Left ventricle myocardium inferior (tissue), 1 donor: ENCODE measurements around the gene PARP6. TPM values are rescaled to one million over a fixed set of nuclear protein-coding genes. Genes with fewer than 3 reads are reported as not detected.

Experiments used
- DNase-seq: peaks from one replicate; pipeline ENCODE4 v3.0.0-alpha.2; 2020
- H3K27ac ChIP-seq: fragments of 200-600 bp; replicated peaks from 2 replicates; pipeline ENCODE4 v1.8.0; 2021
- H3K27me3 ChIP-seq: fragments of 200-600 bp; 2 replicates; pipeline ENCODE4 v1.8.0; 2021; ENCODE audit warnings: low read depth
- H3K36me3 ChIP-seq: fragments of 200-600 bp; 2 replicates; pipeline ENCODE4 v1.8.0; 2021
- H3K4me1 ChIP-seq: fragments of 200-600 bp; 2 replicates; pipeline ENCODE4 v1.8.0; 2021
- H3K4me3 ChIP-seq: fragments of 200-600 bp; 2 replicates; pipeline ENCODE4 v1.8.0; 2021; ENCODE audit warnings: mild to moderate bottlenecking, moderate library complexity
- H3K9me3 ChIP-seq: fragments of 200-600 bp; replicated peaks from 2 replicates; pipeline ENCODE4 v1.8.0; 2021
- CTCF ChIP-seq: fragments of 200-600 bp; IDR thresholded peaks from 2 replicates; pipeline ENCODE4 v1.8.0; 2021; ENCODE audit warnings: antibody characterized with exemption, mild to moderate bottlenecking, borderline replicate concordance
- intact Hi-C: fragments of 100-400 bp; cut with micrococcal nuclease; formaldehyde crosslinking; loops from one replicate; pipeline ENCODE4 v1.11.0; 2022
- total RNA-seq: library from RNA; stranded (reverse); fragmentation: NEBNext Ultra II Directional; extraction: Animal tissue kit (Norgen Biotek cat#: 25700); gene quantifications from one replicate; pipeline ENCODE4 v1.2.1, GENCODE V29; 2021
- donor health status: DM: no; HTN: yes; CAD: no; lungs with severe emphysema.

Gene PARP6
- total RNA-seq, 1 donor from 2014 or later, result 43.6 TPM

- Histone ChIP-seq H3K4me3 (no peak overlapping the region), H3K4me1 (no peaks in the 10 kb centered on the region), H3K27me3 (no peaks in the 10 kb centered on the region), H3K9me3 (no peaks in the 10 kb centered on the region), H3K36me3 (no peaks in the 10 kb centered on the region), H3K27ac (no peak overlapping the region)
- peak; percentile 25 for DNase-seq
- TF ChIP-seq CTCF, result peak; percentile 67
- intact Hi-C loops, result no loop called here
Observed at GRCh38 chr15:72285927-72286516, 13.7 kb upstream of the PARP6 start.

- no peak for DNase-seq
Observed at GRCh38 chr15:72285402-72285801, 13.0 kb upstream of the PARP6 start.

GRCh38 chr15:72284781-72285180, 12.4 kb upstream of the PARP6 start:
- Histone ChIP-seq H3K4me3 (no peak overlapping the region), H3K9me3 (no peaks in the 10 kb centered on the region), H3K27ac (no peak overlapping the region), H3K4me1 (no peaks in the 10 kb centered on the region), H3K36me3 (no peaks in the 10 kb centered on the region), H3K27me3 (no peaks in the 10 kb centered on the region)
- DNase-seq, result no peak
- intact Hi-C loops, result no loop called here
- TF ChIP-seq CTCF, result no peak

More at GRCh38 chr15:72285402-72285801, 13.0 kb upstream of the PARP6 start:
- intact Hi-C loops, result no loop called here
- Histone ChIP-seq H3K4me3 (no peak overlapping the region), H3K36me3 (no peaks in the 10 kb centered on the region), H3K27ac (no peak overlapping the region), H3K9me3 (no peaks in the 10 kb centered on the region), H3K4me1 (no peaks in the 10 kb centered on the region), H3K27me3 (no peaks in the 10 kb centered on the region)
- TF ChIP-seq CTCF, result no peak

- H3K4me3 ChIP-seq, result no peak overlapping the region
- intact Hi-C loops, result no loop called here
- H3K9me3 ChIP-seq, result no peaks in the 10 kb centered on the region
- H3K27me3 ChIP-seq, result no peaks in the 10 kb centered on the region
- no peak for TF ChIP-seq CTCF
- no peaks in the 10 kb centered on the region for H3K36me3 ChIP-seq
- H3K4me1 ChIP-seq, result no peaks in the 10 kb centered on the region
- DNase-seq, result no peak
- H3K27ac ChIP-seq, result no peak overlapping the region
Observed at GRCh38 chr15:72281713-72282112, 9.4 kb upstream of the PARP6 start.

- Histone ChIP-seq H3K4me3 (no peak overlapping the region), H3K27ac (no peak overlapping the region), H3K27me3 (no peaks in the 10 kb centered on the region), H3K36me3 (no peaks in the 10 kb centered on the region), H3K4me1 (no peaks in the 10 kb centered on the region), H3K9me3 (no peaks in the 10 kb centered on the region)
- intact Hi-C loops, result no loop called here
- no peak for TF ChIP-seq CTCF
- DNase-seq, result no peak
Observed at GRCh38 chr15:72280751-72281150, 8.4 kb upstream of the PARP6 start.
